ENCODE measurements around the gene DNAJB13. TPM values are rescaled to one million over a fixed set of nuclear protein-coding genes. Genes with fewer than 3 reads are reported as not detected.

Gene DNAJB13
- total and polyA plus RNA-seq, 3 donors from 2014 or later = 8.1 to 49.3 (median 14.3) TPM

DNA sequence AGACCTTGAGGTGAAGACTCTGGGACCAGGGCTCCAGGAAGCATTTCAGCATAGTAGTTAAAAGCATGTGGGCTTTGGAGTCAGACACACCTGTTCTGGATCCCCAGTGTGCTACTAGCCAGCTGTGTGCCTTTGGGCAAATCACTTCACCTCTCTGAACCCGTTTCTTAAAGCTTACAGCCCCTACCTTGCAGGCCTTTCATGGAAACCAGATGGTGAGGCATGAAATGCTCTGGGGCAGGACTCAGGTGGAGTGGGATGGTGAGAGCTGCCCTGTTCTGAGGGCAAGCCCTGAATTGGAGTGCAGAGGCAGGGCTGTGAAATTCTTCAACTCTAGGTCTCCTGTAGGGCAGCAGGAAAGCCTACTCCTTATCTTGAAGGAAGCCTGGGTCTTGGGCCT lies 21.4 kb downstream of the DNAJB13 start:
- no peaks in the 10 kb centered on the region for H3K4me1 ChIP-seq
- H3K4me3 ChIP-seq = no peak overlapping the region
- no peaks in the 10 kb centered on the region for H3K27me3 ChIP-seq
- TF ChIP-seq POLR2A (IDR thresholded peaks at IDR 0.05) = no peak
- TF ChIP-seq, protein P1, sequence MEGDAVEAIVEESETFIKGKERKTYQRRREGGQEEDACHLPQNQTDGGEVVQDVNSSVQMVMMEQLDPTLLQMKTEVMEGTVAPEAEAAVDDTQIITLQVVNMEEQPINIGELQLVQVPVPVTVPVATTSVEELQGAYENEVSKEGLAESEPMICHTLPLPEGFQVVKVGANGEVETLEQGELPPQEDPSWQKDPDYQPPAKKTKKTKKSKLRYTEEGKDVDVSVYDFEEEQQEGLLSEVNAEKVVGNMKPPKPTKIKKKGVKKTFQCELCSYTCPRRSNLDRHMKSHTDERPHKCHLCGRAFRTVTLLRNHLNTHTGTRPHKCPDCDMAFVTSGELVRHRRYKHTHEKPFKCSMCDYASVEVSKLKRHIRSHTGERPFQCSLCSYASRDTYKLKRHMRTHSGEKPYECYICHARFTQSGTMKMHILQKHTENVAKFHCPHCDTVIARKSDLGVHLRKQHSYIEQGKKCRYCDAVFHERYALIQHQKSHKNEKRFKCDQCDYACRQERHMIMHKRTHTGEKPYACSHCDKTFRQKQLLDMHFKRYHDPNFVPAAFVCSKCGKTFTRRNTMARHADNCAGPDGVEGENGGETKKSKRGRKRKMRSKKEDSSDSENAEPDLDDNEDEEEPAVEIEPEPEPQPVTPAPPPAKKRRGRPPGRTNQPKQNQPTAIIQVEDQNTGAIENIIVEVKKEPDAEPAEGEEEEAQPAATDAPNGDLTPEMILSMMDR (IDR thresholded peaks at IDR 0.05) = no peak
- H3K9me3 ChIP-seq = no peaks in the 10 kb centered on the region
- no peaks in the 10 kb centered on the region for H3K36me3 ChIP-seq (ENCODE audit: low read depth, missing control alignments)
- no peak for DNase-seq
- intact Hi-C loops (cut with DNase I; ENCODE audit: low total_unique reads) = no loop called here
- no peak overlapping the region for H3K27ac ChIP-seq
- WGBS, 2 donors = 91 to 92% methylated on average over 1 of the region's 1 CpG

DNA sequence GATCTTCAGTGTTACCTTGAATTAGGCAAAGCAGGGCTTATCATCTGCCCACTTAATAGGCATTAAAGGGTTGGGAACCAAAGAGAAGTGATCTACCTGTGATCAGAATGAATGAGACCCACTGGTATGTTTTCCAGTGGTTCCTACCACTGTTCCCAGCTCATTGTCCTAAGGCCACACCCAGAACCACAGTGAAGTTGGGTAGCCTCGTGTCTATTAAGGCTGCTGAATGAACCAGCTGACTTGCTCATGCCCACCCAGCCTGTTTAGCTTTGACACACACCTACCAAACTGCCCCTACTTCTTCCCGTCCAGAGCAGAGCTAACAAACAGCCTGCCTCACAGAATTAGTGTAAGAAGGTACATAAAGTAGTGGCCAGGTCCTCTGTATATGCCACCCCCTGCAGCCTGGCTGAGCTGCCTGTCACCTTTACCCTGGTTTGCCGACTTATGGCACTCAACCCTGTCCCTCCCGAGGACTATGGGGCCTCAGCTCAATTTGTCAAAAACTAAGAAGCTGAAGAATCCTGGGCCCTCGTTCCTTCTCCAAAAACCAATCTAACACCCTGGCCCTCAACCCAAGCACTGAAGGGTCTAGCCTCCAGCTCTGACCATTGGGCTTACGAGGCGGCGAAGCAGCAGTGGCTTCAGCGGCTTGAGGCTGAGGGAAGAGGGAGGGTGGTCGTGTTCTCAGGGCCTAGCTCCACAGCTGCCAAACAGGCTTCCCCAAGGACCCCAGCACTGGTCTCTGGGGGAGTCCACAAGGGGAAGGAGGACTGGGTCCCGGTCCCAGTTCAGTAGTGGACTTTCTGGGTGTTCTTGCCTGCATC lies 22.0 kb downstream of the DNAJB13 start:
- TF ChIP-seq, protein P1 (IDR thresholded peaks at IDR 0.05) = no peak
- TF ChIP-seq POLR2A (IDR thresholded peaks at IDR 0.05) = no peak
- H3K4me1 ChIP-seq = no peaks in the 10 kb centered on the region
- no peak for DNase-seq
- intact Hi-C loops (cut with DNase I; ENCODE audit: low total_unique reads) = no loop called here
- H3K36me3 ChIP-seq (ENCODE audit: low read depth, missing control alignments) = no peaks in the 10 kb centered on the region
- H3K27me3 ChIP-seq = no peaks in the 10 kb centered on the region
- 88 to 93% methylated on average over 5 to 11 of the region's 11 CpGs for WGBS, 2 donors
- no peaks in the 10 kb centered on the region for H3K9me3 ChIP-seq
- no peak overlapping the region for H3K27ac ChIP-seq
- H3K4me3 ChIP-seq = no peak overlapping the region

DNA sequence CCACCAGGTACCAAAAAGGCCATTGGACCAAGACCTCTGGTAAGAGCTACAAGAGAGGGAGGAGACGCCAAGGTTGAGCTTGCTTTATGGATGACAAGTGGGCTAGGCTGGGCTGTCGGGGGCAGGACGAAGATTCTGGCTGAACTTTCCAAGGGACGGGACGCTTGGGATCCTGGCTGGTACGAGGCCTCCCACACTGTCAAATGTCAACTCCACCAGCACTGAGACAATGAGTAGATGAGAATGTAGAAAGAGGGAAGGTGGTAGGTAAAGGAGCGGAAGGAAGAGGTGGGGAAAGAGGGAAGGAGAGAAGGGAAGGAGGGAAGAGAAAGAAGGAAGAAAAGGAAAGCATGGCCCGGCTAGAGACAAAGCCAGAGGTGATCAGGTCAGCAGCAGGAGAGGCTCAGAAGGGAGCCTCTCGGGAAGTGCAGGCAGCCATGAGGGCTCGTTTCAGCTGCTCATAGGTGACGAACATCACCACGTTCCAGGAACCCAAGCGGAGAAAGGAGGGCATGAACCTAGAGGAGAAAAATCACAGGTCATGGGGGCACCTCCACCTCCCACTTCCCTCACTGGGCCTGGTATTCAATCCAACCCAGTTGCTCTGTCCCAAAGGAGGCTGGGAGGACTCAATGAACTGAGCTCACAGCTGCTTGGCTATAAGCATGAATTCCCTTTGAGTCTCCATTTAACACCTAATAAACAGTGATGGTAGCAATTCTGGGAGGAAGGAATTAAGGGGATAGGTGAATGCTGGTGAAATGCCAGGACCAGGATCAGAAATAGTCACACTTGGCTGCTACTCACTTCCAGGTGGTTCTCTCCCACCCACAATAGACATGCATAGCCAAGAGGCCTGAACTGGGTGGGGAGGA lies 24.0 kb downstream of the DNAJB13 start:
- DNase-seq = no peak
- Histone ChIP-seq H3K27ac (no peak overlapping the region), H3K36me3 (ENCODE audit: low read depth, missing control alignments) (no peaks in the 10 kb centered on the region), H3K4me3 (no peak overlapping the region), H3K9me3 (no peaks in the 10 kb centered on the region), H3K4me1 (no peaks in the 10 kb centered on the region), H3K27me3 (no peaks in the 10 kb centered on the region)
- intact Hi-C loops (cut with DNase I; ENCODE audit: low total_unique reads) = no loop called here
- TF ChIP-seq, protein P1 (IDR thresholded peaks at IDR 0.05) = no peak
- no peak for TF ChIP-seq POLR2A (IDR thresholded peaks at IDR 0.05)
- 86 to 88% methylated on average over 13 of the region's 13 CpGs for WGBS, 2 donors

DNA sequence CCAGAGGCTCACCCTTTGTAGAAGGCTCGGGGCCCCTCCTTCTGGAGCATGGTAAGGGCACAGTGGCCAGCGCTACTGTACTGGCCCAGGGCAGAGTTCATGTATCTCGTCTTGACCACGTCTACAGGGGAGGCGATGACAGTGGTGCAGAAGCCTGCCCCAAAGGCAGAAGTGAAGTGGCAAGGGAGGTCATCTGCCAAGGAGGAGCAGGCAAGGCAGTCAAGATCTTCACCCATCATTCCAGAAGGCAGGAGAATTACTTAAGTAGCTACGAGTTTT lies 24.6 kb downstream of the DNAJB13 start:
- DNase-seq = no peak
- H3K9me3 ChIP-seq = no peaks in the 10 kb centered on the region
- no peaks in the 10 kb centered on the region for H3K4me1 ChIP-seq
- WGBS, 2 donors = 83 to 91% methylated on average over 2 to 6 of the region's 6 CpGs
- TF ChIP-seq, protein P1 (IDR thresholded peaks at IDR 0.05) = no peak
- TF ChIP-seq POLR2A (IDR thresholded peaks at IDR 0.05) = no peak
- no peaks in the 10 kb centered on the region for H3K27me3 ChIP-seq
- intact Hi-C loops (cut with DNase I; ENCODE audit: low total_unique reads) = no loop called here
- H3K4me3 ChIP-seq = no peak overlapping the region
- H3K36me3 ChIP-seq (ENCODE audit: low read depth, missing control alignments) = no peaks in the 10 kb centered on the region
- no peak overlapping the region for H3K27ac ChIP-seq
